Inflammatory macrophage treated with lipopolysaccharide for 1 hour (primary cell): ENCODE data around the gene TPD52L1.

Experiments
- DNase-seq, 2 donors: peaks; one replicate each; pipeline ENCODE4 v3.0.0-alpha.2; 2020 to 2022

Gene TPD52L1

DNA sequence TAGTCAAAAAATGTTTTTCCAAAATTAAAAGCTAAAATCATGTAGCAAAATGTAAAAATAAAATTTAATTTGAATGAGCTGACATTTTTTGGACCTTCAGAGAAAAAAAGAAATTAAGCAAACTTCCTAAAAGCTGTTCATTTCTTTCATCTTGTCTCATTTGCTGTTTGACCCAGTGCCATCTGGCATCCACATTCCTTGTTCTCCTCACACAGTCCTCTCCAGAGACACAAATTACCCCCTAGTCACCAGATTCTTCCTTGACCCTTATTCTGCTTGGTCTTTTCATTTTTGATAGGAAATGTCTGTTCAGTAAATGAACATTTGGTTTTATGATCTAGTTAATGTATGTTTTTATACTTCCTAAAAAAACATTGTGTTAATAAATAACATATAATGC is 93.0 kb downstream of the TPD52L1 start:
- DNase-seq, result no peak

DNA sequence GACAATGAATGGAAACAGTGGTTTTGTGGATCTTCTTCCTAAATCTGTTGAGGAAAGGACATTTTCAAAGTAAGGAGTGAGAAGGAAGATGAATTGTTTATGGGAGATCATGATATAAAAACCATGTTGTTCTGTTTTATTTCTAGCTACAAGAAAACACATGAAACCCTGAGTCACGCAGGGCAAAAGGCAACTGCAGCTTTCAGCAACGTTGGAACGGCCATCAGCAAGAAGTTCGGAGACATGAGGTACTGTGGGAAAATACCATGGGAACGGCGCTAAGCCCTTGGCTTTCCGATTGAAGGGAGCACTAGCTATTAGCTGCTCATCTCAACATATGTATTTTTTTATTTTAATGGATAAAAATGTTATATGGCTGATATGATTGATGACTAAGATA is 94.6 kb downstream of the TPD52L1 start:
- DNase-seq, result no peak

DNA sequence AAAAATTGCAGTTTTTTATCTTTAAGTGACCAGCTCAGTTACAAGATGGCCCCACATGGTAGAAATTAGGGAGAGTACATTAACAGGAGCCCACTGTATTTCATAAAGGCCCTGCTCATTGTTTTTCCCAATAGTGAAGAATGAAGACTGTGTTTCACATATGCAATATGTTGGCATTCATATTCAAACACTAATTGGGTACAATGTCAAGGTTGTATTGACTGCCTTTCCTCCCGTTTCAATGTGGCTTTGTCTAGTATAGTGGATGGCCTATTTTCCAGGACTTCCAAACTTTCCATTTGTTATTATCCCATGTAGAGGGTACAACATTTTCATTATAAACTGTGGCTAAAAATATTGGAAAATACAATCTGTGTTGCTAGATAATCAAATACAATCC is 96.9 kb downstream of the TPD52L1 start:
- DNase-seq, result no peak

DNA sequence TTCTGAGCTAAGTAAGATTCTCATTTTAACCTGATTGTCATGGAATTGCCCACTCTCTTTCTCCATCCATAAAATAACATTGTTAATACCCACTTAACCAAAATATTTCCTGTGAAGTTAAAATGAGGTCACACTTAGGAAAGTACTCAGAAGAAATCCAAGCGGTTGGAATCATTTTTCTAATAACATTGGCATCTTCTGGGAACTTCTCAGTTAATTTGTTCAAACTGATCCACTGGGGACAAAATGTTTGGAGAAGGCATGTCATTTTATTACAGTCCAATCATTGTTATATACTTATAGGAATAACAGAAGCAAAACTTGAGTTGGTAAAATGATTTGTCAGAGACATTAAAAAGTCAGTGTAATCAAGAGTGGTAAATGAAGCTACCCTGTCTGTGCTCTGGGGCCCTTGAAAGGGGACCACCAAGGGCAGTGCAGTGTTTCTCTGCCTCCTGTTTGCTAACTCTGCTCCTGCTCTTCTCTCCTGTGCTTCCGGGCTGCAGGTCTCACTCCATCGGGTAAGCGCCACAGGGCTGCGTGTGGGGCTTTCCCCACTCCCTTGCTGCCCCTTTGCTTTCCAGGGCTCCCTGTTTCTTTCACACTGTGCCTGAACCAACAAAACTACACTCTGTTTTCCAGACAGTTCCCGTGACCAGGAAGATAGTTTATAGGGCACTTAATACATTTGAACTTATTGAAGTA is 98.1 kb downstream of the TPD52L1 start:
- no peak for DNase-seq

DNA sequence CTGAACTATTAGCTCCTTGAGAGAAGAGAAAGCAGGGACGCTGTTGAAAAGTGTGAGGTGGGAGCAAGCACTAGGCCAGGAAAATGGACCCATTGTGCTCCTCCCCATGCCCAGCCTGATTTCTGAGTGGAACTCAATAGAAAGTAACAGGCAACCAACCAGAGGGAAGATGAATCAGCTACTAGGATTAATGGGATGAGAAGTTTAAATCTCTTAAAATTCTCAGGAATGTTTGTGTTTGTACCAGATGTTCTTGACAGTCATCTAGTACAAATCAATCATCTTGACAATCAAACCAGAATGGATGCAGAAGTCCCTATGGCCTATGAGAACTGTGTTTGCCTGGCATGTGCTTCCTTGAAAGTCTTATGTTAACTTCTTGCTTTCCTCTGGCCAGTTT is 99.3 kb downstream of the TPD52L1 start:
- DNase-seq, result no peak

DNA sequence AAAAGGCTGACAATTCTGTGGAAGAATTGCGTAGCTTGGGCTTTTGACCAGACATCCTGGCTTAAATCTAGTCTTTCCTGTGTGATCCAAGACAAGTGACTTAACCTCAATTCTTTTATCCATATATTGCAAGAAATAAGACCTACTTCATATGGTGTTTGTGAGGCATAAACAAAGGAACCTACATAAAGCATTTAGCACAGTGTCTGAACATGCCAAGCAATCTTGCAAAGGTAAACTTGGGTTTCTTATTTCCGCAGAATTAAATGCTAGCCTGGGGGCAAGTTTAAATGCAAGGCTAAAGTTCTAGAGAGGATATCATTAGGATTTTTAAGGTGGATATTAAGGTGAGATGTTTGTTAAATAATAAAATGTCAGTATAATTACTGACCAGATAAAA is 100.3 kb downstream of the TPD52L1 start:
- DNase-seq, result no peak

DNA sequence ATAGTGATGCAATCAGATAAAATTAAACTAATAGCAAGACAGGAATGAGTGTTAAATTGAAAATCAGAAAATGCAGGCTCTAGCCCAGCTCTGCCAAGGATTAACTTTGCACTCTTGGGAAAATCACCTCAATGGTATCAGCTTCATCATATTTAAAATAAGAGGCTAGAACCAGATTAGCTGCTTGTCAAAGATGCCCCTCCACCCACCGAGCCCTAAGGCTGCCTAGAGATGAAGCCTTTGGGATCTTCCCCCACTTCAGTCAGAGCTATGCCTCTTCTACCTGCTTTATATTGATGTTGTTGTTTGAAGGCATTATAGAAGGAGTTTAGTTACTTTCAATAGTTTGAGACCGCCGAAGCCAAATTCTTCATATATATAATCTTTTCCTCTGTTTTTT is 100.7 kb downstream of the TPD52L1 start:
- no peak for DNase-seq

DNA sequence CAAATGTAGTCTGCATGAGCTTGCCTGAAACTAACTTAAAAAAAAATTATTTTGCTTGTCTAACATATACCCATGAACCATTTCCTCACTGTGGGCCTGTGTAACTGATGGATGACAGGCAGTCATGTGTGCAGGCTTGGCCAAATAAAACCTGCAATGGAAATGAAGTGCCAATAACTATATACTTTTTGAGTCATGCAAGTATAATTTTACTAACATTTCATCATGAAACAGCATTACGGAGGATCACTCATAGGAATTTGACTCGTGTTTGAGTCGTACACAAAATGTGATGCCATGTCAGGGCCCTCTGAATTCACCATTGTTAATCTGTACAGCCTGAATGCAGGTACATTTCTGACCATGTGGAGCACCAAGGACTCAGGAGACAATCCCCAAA is 101.6 kb downstream of the TPD52L1 start:
- DNase-seq, result no peak

- DNase-seq, result no peak
These were observed 103.8 kb downstream of the TPD52L1 start for GRCh38 chr6:125257351-125257750.

GRCh38 chr6:125258651-125259353 is 105.2 kb downstream of the TPD52L1 start:
- DNase-seq, result peak; percentile 70 to 79

GRCh38 chr6:125259354-125259736 is 105.8 kb downstream of the TPD52L1 start:
- peak; percentile 13 to 45 for DNase-seq

- DNase-seq, result peak; percentile 50 to 61
These were observed 108.7 kb downstream of the TPD52L1 start for GRCh38 chr6:125262016-125263013.

GRCh38 chr6:125264476-125264875 is 110.9 kb downstream of the TPD52L1 start:
- no peak for DNase-seq

DNA sequence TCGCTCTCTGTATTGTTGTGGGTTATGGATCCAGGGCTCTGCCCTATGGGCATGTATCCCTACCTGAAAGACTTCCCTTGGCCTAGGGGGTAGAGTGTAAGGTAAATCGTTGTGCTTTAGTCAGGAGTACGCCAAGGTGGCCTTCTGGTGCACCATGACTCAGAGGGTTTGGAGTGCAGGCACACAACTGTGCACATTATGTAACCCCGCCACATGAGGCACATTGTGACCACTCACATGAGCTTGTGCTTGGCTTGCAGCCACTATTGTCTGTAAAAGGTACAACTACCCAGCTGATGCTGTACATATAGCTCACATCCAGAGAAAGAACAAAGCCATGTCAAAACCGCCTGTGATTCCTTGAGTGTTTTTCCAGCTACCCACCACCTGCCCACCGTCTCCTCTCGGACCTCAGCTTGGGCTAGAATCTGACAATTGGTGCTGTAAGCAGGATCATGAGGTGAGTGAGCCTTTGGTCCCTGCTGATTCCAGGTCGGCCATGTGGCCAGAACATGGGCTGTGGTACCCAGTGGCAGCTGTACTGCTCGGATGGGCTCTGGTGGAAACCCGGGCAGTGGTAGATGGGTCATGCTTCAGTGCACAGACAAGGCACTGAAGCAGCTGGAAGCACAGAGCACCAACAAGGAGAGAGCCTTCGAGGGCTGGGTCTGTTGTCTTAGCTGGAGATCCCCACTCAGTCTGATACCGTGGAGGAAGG is 114.4 kb downstream of the TPD52L1 start:
- DNase-seq, result no peak

- DNase-seq, result no peak
These were observed 115.2 kb downstream of the TPD52L1 start for GRCh38 chr6:125268765-125269164.

DNA sequence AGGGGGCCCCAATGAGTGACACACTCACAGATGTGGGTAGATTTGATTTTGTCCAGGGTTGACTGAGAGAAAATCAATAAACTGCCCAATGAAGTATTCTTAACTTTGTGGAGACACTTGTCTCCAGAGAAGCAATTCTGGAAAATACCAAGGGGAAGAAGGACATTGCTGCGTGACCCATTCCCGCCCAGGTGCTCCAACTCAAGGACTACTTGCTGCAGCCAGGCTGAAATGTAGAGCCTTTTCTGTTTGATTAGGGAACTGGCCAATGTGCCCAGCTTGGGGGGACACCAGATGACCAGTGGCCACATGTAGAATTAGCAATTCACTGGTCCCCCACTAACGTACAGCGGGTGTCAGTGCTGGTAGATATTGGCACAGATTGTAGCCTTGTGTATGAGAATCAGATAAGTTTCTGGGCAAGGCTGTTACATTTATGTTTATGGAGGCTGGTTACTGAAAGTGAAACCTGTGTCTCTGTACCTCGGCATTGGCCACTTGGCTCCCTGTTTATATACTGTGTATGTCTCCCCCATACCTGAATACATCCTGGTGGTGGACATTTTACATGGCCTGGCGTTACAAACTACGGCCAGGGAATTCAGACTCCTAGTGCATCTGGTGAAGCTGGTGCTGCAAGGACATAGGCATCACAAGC is 115.9 kb downstream of the TPD52L1 start:
- no peak for DNase-seq

- DNase-seq, result no peak
These were observed 116.8 kb downstream of the TPD52L1 start for GRCh38 chr6:125270380-125270779.

- no peak for DNase-seq
These were observed 118.0 kb downstream of the TPD52L1 start for GRCh38 chr6:125271486-125272159.

- no peak for DNase-seq
These were observed 119.7 kb downstream of the TPD52L1 start for GRCh38 chr6:125273251-125273650.

GRCh38 chr6:125273965-125274364 is 120.4 kb downstream of the TPD52L1 start:
- DNase-seq, result no peak

GRCh38 chr6:125274935-125275334 is 121.4 kb downstream of the TPD52L1 start:
- no peak for DNase-seq

- DNase-seq, result no peak
These were observed 122.2 kb downstream of the TPD52L1 start for GRCh38 chr6:125275779-125276178.
